GM10847 (cell line): ENCODE measurements around the gene FADS2.

Experiments used
- POLR2A ChIP-seq: IDR thresholded peaks from 2 replicates; pipeline ENCODE4 v1.6.1; 2011; ENCODE audit not compliant: insufficient read length; ENCODE audit errors: extremely low read depth

FADS2 gene

GRCh38 chr11:61874377-61874809, 46.3 kb downstream of the FADS2 start:
- no peak for TF ChIP-seq POLR2A

- no peak for TF ChIP-seq POLR2A
Measured at GRCh38 chr11:61874853-61875252, 46.8 kb downstream of the FADS2 start.

- no peak for TF ChIP-seq POLR2A
Measured at GRCh38 chr11:61875698-61876097, 47.6 kb downstream of the FADS2 start.

- no peak for TF ChIP-seq POLR2A
Measured at GRCh38 chr11:61879152-61879551, 51.1 kb downstream of the FADS2 start.

- TF ChIP-seq POLR2A = no peak
Measured at GRCh38 chr11:61880031-61880430, 51.9 kb downstream of the FADS2 start.

- no peak for TF ChIP-seq POLR2A
Measured at GRCh38 chr11:61880454-61880853, 52.4 kb downstream of the FADS2 start.

- no peak for TF ChIP-seq POLR2A
Measured at GRCh38 chr11:61881397-61881796, 53.3 kb downstream of the FADS2 start.

GRCh38 chr11:61882879-61883278, 54.8 kb downstream of the FADS2 start:
- TF ChIP-seq POLR2A = no peak

GRCh38 chr11:61883327-61883726, 55.2 kb downstream of the FADS2 start:
- no peak for TF ChIP-seq POLR2A

GRCh38 chr11:61883947-61884346, 55.8 kb downstream of the FADS2 start:
- TF ChIP-seq POLR2A = no peak

- TF ChIP-seq POLR2A = no peak
Measured at GRCh38 chr11:61885166-61885778, 57.2 kb downstream of the FADS2 start.

GRCh38 chr11:61885784-61886580, 57.9 kb downstream of the FADS2 start:
- TF ChIP-seq POLR2A = no peak

- no peak for TF ChIP-seq POLR2A
Measured at GRCh38 chr11:61886643-61887042, 58.5 kb downstream of the FADS2 start.

GRCh38 chr11:61887839-61888494, 59.9 kb downstream of the FADS2 start:
- no peak for TF ChIP-seq POLR2A

GRCh38 chr11:61888590-61888989, 60.5 kb downstream of the FADS2 start:
- TF ChIP-seq POLR2A = no peak

GRCh38 chr11:61889831-61890230, 61.7 kb downstream of the FADS2 start:
- TF ChIP-seq POLR2A = no peak
